PC-3 (cell line): Measurements from ENCODE around the gene TSPEAR. TPM values are rescaled to one million over a fixed set of nuclear protein-coding genes. Genes with fewer than 3 reads are reported as not detected.

Experiments used
- ATAC-seq: fragments of 200-7000 bp; cut with Tn5 transposase; 2 replicates; pipeline ENCODE4 v1.9.1; 2020; ENCODE audit warnings: mild to moderate bottlenecking, moderate library complexity
- BruUV-seq: library from RNA; stranded (reverse); fragments of 400-500 nt; replicated peaks from 2 replicates; lab custom pipeline; 2021; lab: Mats Ljungman, UMichigan
- CTCF ChIA-PET: fragments of 300-600 bp; sonication (Branson Sonifier 250); formaldehyde crosslinking; loops from one replicate; lab custom pipeline; 2022; ENCODE audit warnings: antibody characterized with exemption; lab: Charles Lee
- POLR2A ChIA-PET: fragments of 300-600 bp; sonication (Branson Sonifier 250); formaldehyde crosslinking; loops from one replicate; lab custom pipeline; 2022; ENCODE audit warnings: antibody characterized with exemption; ENCODE audit not compliant: unreplicated experiment; lab: Charles Lee
- DNase-seq: peaks from one replicate; pipeline ENCODE4 v3.0.0-alpha.2; 2015
- H2AFZ ChIP-seq: fragments of 300-600 bp; sonication (generic); 2 replicates; pipeline ENCODE4 v1.6.0; 2016; ENCODE audit warnings: antibody characterized with exemption, low read length
- H3F3A ChIP-seq: fragments of 300-600 bp; sonication (generic); one replicate; pipeline ENCODE4 v1.6.0; 2017; ENCODE audit warnings: antibody characterized with exemption, low read length, control low read depth, mild to moderate bottlenecking; ENCODE audit not compliant: unreplicated experiment
- H3K27ac ChIP-seq: fragments of 300-600 bp; sonication (generic); 2 replicates; pipeline ENCODE4 v1.5.1; 2016; ENCODE audit warnings: mild to moderate bottlenecking, low read length
- H3K27me3 ChIP-seq: fragments of 300-600 bp; sonication (generic); 2 replicates; pipeline ENCODE4 v1.6.1; 2016; ENCODE audit warnings: low read length, mixed read lengths
- H3K36me3 ChIP-seq: fragments of 300-600 bp; sonication (generic); 2 replicates; pipeline ENCODE4 v1.6.1; 2016; ENCODE audit warnings: low read depth, mixed run types, low read length, mixed read lengths
- H3K4me1 ChIP-seq: fragments of 300-600 bp; sonication (generic); 2 replicates; pipeline ENCODE4 v1.5.1; 2016; ENCODE audit warnings: low read length; ENCODE audit not compliant: insufficient read depth
- H3K4me2 ChIP-seq: fragments of 300-600 bp; sonication (generic); 2 replicates; pipeline ENCODE4 v1.6.0; 2016; ENCODE audit warnings: low read length
- H3K4me3 ChIP-seq: fragments of 300-600 bp; sonication (generic); 2 replicates; pipeline ENCODE4 v1.5.1; 2016; ENCODE audit warnings: mild to moderate bottlenecking, low read length, mixed read lengths
- H3K79me2 ChIP-seq: fragments of 300-600 bp; sonication (generic); 2 replicates; pipeline ENCODE4 v1.6.1; 2017; ENCODE audit warnings: low read length, mixed read lengths
- H3K9ac ChIP-seq: fragments of 300-600 bp; sonication (generic); 2 replicates; pipeline ENCODE4 v1.6.0; 2016; ENCODE audit warnings: mild to moderate bottlenecking, low read length
- H3K9me2 ChIP-seq: fragments of 300-600 bp; sonication (generic); replicated peaks from 2 replicates; pipeline ENCODE4 v1.6.1; 2016; ENCODE audit warnings: mixed run types, low read length, mixed read lengths
- H3K9me3 ChIP-seq: fragments of 300-600 bp; sonication (generic); 2 replicates; pipeline ENCODE4 v1.6.1; 2016; ENCODE audit warnings: low read length, mixed read lengths
- H4K20me1 ChIP-seq: fragments of 300-600 bp; sonication (generic); 2 replicates; pipeline ENCODE4 v1.6.1; 2016; ENCODE audit warnings: low read length, mixed read lengths
- CTCF ChIP-seq: fragments of 300-600 bp; sonication (generic); conservative IDR thresholded peaks from 2 replicates; pipeline ENCODE4 v1.5.1; 2017; ENCODE audit warnings: antibody characterized with exemption, low read depth, mild to moderate bottlenecking, low read length
- EZH2 ChIP-seq: fragments of 300-600 bp; sonication (generic); IDR thresholded peaks from one replicate; pipeline ENCODE4 v1.6.1; 2017; ENCODE audit warnings: antibody characterized with exemption, mild to moderate bottlenecking, low read length; ENCODE audit not compliant: unreplicated experiment
- EZH2phosphoT487 ChIP-seq: fragments of 300-600 bp; sonication (generic); IDR thresholded peaks from 2 replicates; pipeline ENCODE4 v1.6.1; 2018; ENCODE audit warnings: mild to moderate bottlenecking, antibody characterized with exemption, low read length, borderline replicate concordance
- intact Hi-C: fragments of 100-400 bp; cut with micrococcal nuclease; formaldehyde crosslinking; loops from 2 replicates; pipeline ENCODE4 v1.9.0; 2023
- total RNA-seq: library from RNA; depleted of rRNA; stranded (reverse); fragments of >200 nt; gene quantifications from 2 replicates; pipeline ENCODE4 v1.2.3, GENCODE V29; 2014

TSPEAR gene
- total RNA-seq, 1 experiment from 2014 or later, result 2.1 TPM

DNA sequence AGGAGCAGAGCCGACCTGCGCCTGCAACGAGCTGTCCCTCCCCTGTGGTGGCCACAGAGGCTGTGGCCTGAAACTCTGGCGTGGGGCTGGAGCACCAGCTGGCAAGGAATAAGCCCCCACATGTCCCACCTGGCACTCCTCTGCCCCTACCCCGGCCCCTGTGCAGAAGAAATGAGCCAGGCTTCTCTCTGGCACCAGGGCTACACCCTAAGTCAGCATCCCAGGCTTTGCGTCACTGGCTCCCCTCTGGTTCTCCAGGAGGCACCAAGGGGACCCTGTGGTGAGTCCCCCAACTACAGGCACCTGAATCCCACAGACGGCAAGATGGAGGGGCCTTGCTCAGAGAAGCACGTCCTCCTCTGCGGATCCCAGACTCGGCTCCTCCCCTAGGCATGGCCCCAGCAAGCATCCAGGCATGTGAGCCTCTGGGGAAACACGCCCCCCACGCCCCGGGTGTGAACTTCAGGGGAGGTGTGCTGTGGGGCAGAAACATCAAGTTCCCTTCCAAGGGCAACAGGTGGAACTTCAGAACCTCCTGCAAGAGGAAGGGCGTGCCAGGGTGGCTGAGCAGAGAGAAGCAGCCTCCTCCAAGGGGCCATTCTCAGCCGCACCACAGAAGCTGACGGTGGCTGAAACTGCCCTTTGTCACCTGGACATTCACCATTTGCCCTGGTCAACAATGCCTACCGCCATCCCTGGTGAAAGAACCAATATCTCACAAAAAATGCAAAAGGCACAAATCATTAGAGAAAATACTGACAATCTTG, 108.1 kb downstream of the TSPEAR start:
- H4K20me1 ChIP-seq, result no peaks in the 10 kb centered on the region
- no peaks in the 10 kb centered on the region for H3K9me2 ChIP-seq
- H3K9me3 ChIP-seq, result no peaks in the 10 kb centered on the region
- no peaks in the 10 kb centered on the region for H3K79me2 ChIP-seq
- TF ChIP-seq CTCF, result no peak
- TF ChIP-seq EZH2, result no peak
- TF ChIP-seq EZH2phosphoT487, result no peak
- no peak for ATAC-seq
- H2AFZ ChIP-seq, result no peak overlapping the region
- no peaks in the 10 kb centered on the region for H3F3A ChIP-seq
- intact Hi-C loops, result no loop called here
- no peak overlapping the region for H3K9ac ChIP-seq
- H3K27ac ChIP-seq, result no peak overlapping the region
- no peaks in the 10 kb centered on the region for H3K4me1 ChIP-seq
- ChIA-PET CTCF (no interaction called here), POLR2A (no interaction called here)
- DNase-seq, result no peak
- no peak overlapping the region for H3K4me2 ChIP-seq
- no peak overlapping the region for H3K4me3 ChIP-seq
- no peaks in the 10 kb centered on the region for H3K27me3 ChIP-seq
- H3K36me3 ChIP-seq, result no peaks in the 10 kb centered on the region
- BruUV-seq, result no TSS peak

DNA sequence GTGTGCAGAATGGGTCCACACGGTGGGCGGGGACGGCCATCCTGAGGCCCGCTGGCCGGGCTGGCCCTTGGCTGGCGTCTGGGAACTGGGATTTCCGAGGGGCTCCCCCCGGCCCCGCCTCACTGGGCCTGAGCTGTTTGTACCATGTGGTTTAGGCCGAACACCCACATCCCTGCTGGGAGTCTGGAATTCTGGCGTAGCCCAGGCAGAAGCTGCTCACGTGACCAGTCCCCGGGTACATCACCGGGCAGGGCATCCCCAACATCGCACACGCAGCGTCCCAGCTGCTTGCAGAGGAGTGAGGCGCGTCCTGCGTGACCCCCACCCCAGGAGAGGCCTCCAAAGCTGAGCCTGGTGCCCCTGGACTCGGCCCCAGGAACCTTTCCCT, 108.9 kb downstream of the TSPEAR start:
- no peak for ATAC-seq
- CTCF ChIA-PET, result no interaction called here
- H3K27me3 ChIP-seq, result no peaks in the 10 kb centered on the region

More for the DNA sequence above, 108.9 kb downstream of the TSPEAR start:
- no peaks in the 10 kb centered on the region for H3K4me1 ChIP-seq
- H3K27ac ChIP-seq, result no peak overlapping the region
- intact Hi-C loops, result no loop called here
- no peaks in the 10 kb centered on the region for H3K9me2 ChIP-seq
- BruUV-seq, result no TSS peak
- no peak overlapping the region for H3K9ac ChIP-seq
- TF ChIP-seq EZH2 (no peak), CTCF (no peak), EZH2phosphoT487 (no peak)
- H3K4me2 ChIP-seq, result no peak overlapping the region
- no peaks in the 10 kb centered on the region for H3K79me2 ChIP-seq
- H3F3A ChIP-seq, result no peaks in the 10 kb centered on the region
- no peaks in the 10 kb centered on the region for H4K20me1 ChIP-seq
- H3K36me3 ChIP-seq, result no peaks in the 10 kb centered on the region
- no peak overlapping the region for H2AFZ ChIP-seq
- DNase-seq, result no peak
- H3K9me3 ChIP-seq, result no peaks in the 10 kb centered on the region
- H3K4me3 ChIP-seq, result no peak overlapping the region
- POLR2A ChIA-PET, result no interaction called here
